Measurements from ENCODE around the gene OPCML. TPM values are rescaled to one million over a fixed set of nuclear protein-coding genes. Genes with fewer than 3 reads are reported as not detected.

The OPCML gene
- total RNA-seq, 1 donor from 2014 or later: 0.12 TPM

DNA sequence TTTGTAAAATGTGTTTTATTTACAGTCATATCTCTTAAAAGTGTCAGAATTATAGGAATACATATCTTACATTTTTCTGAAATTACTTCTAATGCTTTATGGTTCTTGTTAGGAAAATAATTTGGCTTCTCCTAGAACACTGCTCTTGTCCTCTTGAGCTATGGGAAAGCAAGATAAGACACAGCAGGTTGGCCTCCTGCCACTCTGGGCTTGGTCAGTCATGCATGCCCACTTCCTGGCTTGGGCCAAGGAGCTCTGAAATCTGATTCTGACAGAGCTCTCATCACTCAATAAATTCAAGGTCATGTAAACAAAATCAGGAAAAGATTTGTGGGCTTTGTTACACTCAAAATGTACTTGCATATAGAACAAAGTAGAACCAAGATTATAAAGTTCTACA lies 1036.0 kb downstream of the OPCML start:
- intact Hi-C loops (cut with DNase I): no loop called here
- Histone ChIP-seq H3K36me3 (no peaks in the 10 kb centered on the region), H3K4me3 (no peak overlapping the region), H3K4me1 (no peaks in the 10 kb centered on the region), H3K27ac (no peak overlapping the region), H3K27me3 (ENCODE audit: low read depth) (no peaks in the 10 kb centered on the region), H3K9me3 (no peaks in the 10 kb centered on the region)
- ATAC-seq (no peak), DNase-seq (no peak)
- TF ChIP-seq, protein P1, sequence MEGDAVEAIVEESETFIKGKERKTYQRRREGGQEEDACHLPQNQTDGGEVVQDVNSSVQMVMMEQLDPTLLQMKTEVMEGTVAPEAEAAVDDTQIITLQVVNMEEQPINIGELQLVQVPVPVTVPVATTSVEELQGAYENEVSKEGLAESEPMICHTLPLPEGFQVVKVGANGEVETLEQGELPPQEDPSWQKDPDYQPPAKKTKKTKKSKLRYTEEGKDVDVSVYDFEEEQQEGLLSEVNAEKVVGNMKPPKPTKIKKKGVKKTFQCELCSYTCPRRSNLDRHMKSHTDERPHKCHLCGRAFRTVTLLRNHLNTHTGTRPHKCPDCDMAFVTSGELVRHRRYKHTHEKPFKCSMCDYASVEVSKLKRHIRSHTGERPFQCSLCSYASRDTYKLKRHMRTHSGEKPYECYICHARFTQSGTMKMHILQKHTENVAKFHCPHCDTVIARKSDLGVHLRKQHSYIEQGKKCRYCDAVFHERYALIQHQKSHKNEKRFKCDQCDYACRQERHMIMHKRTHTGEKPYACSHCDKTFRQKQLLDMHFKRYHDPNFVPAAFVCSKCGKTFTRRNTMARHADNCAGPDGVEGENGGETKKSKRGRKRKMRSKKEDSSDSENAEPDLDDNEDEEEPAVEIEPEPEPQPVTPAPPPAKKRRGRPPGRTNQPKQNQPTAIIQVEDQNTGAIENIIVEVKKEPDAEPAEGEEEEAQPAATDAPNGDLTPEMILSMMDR (IDR thresholded peaks at IDR 0.05): no peak

DNA sequence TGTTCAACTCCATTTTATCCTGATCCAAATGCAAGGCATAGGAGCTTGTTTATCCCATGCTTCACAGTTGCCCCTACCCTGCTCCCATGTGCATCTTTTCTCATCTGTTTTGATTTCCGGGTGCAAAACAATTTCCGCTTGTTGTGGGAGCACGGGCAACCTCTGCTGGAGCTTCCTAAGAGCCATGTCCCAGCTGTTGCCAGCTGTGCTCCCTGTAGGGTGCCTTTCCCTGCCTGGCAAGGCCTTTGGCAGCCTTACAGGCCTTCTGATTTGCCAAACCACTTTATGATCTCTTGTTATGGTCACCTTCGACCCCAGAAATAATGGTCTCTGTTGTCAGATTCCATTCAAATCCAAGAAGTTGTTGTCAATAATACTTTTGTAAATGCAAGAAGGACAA lies 1038.5 kb downstream of the OPCML start:
- intact Hi-C loops (cut with DNase I): no loop called here
- Histone ChIP-seq H3K36me3 (no peaks in the 10 kb centered on the region), H3K4me1 (no peaks in the 10 kb centered on the region), H3K27me3 (ENCODE audit: low read depth) (no peaks in the 10 kb centered on the region), H3K9me3 (no peaks in the 10 kb centered on the region), H3K27ac (no peak overlapping the region), H3K4me3 (no peak overlapping the region)
- no peak for DNase-seq
- TF ChIP-seq, protein P1 (IDR thresholded peaks at IDR 0.05): no peak
- no peak for ATAC-seq

DNA sequence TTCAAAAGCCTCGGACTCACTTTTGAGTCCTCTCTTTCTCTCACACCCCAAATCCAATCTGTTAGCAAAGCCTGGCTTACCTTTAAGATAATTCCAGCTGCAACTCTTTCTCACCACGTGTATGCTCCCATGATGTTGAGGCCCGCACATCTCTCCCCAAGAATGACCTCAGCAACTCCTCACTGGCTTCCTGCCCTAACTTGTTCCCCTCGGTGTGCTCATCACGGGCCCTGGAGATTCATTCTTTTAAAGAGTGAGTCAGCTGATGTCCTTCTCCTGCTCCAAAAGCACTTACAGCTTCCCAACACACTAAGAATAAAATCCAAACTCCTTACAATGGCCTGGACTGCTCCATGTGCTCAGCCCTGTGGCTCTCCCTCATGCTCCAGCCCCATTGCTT lies 1041.3 kb downstream of the OPCML start:
- intact Hi-C loops (cut with DNase I): no loop called here
- ATAC-seq (no peak), DNase-seq (no peak)
- H3K4me3 ChIP-seq: no peak overlapping the region
- H3K36me3 ChIP-seq: no peaks in the 10 kb centered on the region
- H3K9me3 ChIP-seq: peaks cover 3% of the 10 kb centered on the region
- H3K27me3 ChIP-seq (ENCODE audit: low read depth): no peaks in the 10 kb centered on the region
- no peak overlapping the region for H3K27ac ChIP-seq
- no peaks in the 10 kb centered on the region for H3K4me1 ChIP-seq
- TF ChIP-seq, protein P1 (IDR thresholded peaks at IDR 0.05): no peak

DNA sequence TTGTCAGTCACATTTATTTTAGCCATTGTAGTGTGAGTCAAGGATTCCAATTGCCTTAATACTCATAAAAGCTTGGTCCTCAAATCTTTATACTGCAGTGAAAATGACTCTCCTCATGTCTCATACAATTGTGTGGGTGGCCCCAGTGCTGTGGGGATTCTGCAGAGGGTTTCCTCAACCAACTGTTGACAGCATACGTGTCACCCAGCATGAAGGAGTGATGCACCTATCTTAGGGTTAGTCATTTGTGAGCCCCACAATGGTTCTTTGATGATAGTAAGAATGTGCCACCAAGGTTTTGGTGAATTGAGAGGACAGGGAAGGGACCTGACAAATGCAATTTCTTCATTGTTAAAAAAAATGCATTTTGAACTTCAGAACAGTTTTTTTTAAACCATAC lies 1046.2 kb downstream of the OPCML start:
- no peaks in the 10 kb centered on the region for H3K36me3 ChIP-seq

DNA sequence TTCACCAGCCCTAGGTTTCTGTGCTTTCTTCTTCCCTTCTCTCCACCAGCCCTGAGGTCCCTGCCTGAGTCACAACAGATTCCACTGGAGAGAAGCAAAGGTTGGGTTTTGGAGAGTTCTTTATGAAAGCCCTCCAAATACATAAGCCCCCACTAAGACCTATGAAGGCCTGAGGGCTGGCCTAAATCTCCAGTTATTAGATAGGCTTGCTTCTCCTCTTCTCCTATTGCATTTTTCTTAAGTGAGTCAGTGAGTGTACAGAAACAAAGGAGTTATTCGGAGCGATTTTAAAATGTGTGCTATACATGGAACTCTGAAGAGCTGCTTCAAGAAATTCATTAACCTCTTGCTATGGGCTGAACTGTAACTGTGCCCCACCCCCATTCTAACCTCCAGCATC lies 1057.3 kb downstream of the OPCML start:
- TF ChIP-seq, protein P1 (IDR thresholded peaks at IDR 0.05): no peak
- no peak overlapping the region for H3K27ac ChIP-seq
- no peaks in the 10 kb centered on the region for H3K9me3 ChIP-seq
- no peaks in the 10 kb centered on the region for H3K4me1 ChIP-seq
- no peaks in the 10 kb centered on the region for H3K36me3 ChIP-seq
- ATAC-seq (no peak), DNase-seq (no peak)
- no peaks in the 10 kb centered on the region for H3K27me3 ChIP-seq (ENCODE audit: low read depth)
- intact Hi-C loops (cut with DNase I): no loop called here
- no peak overlapping the region for H3K4me3 ChIP-seq

More for the DNA sequence above, 1046.2 kb downstream of the OPCML start:
- Histone ChIP-seq H3K27me3 (ENCODE audit: low read depth) (no peaks in the 10 kb centered on the region), H3K4me1 (no peaks in the 10 kb centered on the region), H3K9me3 (peaks cover 11% of the 10 kb centered on the region), H3K27ac (no peak overlapping the region), H3K4me3 (no peak overlapping the region)
- DNase-seq (no peak), ATAC-seq (no peak)
- intact Hi-C loops (cut with DNase I): no loop called here
- TF ChIP-seq, protein P1 (IDR thresholded peaks at IDR 0.05): no peak

Measured in lower lobe of right lung (tissue), 2 donors.